Measurements from ENCODE around the gene B3GNT8. TPM values are rescaled to one million over a fixed set of nuclear protein-coding genes. Genes with fewer than 3 reads are reported as not detected.
"Not testable (repeated sequence)": the region's sequence is repeated elsewhere in the genome, so short reads cannot be mapped to it uniquely, and the experiment has no call there.

Gene B3GNT8
- total and polyA plus RNA-seq, 4 donors, result 0.14 to 2.3 (median 0.66) TPM

DNA sequence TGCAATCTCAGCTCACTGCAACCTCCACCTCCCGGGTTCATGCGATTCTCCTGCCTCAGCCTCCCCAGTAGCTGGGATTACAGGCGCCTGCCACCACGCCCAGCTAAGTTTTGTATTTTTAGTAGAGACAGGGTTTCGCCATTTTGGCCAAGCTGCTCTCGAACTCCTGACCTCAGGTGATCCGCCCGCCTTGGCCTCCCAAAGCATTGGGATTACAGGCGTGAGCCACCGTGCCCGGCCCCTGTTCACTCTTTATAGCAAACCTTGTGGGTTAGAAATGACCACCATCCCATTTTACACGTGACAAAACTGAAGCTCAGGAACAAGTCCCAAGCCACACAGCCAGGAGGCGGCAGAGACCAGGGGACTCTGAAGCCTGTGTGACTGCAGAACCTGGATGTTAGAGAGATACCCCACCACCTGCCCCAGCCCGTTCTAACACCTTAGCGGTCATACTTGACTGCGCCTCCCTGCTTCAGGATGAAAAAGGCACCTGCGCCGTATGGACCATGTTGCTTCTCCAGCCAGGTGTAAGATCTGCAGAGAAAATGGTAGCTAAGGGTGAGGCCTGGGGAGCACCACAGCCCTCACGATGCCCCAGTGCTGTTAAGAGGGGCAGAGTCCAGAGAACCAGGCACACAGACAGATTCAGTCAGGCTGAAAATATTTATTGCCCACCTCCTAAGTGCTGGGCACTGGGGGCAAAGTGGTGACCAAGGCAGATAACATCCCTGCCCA is 8.9 kb upstream of the B3GNT8 start:
- Histone ChIP-seq H3K27ac (ENCODE audit: low read depth in 1 of 2, low read length in 2 of 2) (no peak overlapping the region), H3K9me3 (ENCODE audit: control insufficient read depth in 4 of 4, low read length in 3 of 4) (no peaks in the 10 kb centered on the region), H3K36me3 (ENCODE audit: control insufficient read depth in 4 of 4, insufficient read depth in 3 of 4, low read depth in 1 of 4, low read length in 3 of 4) (peaks cover 0 to 16% (median 6%) of the 10 kb centered on the region in 4 donors), H3K4me1 (ENCODE audit: control insufficient read depth in 4 of 4, insufficient read depth in 4 of 4, low read length in 3 of 4) (peaks cover 0 to 30% (median 19%) of the 10 kb centered on the region in 4 donors), H3K4me3 (ENCODE audit: low read depth in 1 of 3, low read length in 3 of 3) (no peak overlapping the region), H3K9ac (ENCODE audit: low read depth in 1 of 2, low read length in 2 of 2) (no peak overlapping the region), H3K27me3 (ENCODE audit: control insufficient read depth in 4 of 4, insufficient read depth in 4 of 4, low read length in 3 of 4) (no peaks in the 10 kb centered on the region)
- 97% methylated on average over 19 of the region's 19 CpGs for WGBS
- no peak for TF ChIP-seq EGR1 (IDR thresholded peaks at IDR 0.05; ENCODE audit: low read depth in 2 of 2)
- no peak for TF ChIP-seq FOXA2 (IDR thresholded peaks at IDR 0.05)
- TF ChIP-seq, protein P1, sequence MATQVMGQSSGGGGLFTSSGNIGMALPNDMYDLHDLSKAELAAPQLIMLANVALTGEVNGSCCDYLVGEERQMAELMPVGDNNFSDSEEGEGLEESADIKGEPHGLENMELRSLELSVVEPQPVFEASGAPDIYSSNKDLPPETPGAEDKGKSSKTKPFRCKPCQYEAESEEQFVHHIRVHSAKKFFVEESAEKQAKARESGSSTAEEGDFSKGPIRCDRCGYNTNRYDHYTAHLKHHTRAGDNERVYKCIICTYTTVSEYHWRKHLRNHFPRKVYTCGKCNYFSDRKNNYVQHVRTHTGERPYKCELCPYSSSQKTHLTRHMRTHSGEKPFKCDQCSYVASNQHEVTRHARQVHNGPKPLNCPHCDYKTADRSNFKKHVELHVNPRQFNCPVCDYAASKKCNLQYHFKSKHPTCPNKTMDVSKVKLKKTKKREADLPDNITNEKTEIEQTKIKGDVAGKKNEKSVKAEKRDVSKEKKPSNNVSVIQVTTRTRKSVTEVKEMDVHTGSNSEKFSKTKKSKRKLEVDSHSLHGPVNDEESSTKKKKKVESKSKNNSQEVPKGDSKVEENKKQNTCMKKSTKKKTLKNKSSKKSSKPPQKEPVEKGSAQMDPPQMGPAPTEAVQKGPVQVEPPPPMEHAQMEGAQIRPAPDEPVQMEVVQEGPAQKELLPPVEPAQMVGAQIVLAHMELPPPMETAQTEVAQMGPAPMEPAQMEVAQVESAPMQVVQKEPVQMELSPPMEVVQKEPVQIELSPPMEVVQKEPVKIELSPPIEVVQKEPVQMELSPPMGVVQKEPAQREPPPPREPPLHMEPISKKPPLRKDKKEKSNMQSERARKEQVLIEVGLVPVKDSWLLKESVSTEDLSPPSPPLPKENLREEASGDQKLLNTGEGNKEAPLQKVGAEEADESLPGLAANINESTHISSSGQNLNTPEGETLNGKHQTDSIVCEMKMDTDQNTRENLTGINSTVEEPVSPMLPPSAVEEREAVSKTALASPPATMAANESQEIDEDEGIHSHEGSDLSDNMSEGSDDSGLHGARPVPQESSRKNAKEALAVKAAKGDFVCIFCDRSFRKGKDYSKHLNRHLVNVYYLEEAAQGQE (IDR thresholded peaks at IDR 0.05), result no peak
- no peak for TF ChIP-seq JUND (IDR thresholded peaks at IDR 0.05)
- no peak for TF ChIP-seq YY1 (IDR thresholded peaks at IDR 0.05)
- TF ChIP-seq NR2F2 (IDR thresholded peaks at IDR 0.05), result no peak
- no peak for TF ChIP-seq RAD21 (IDR thresholded peaks at IDR 0.05)
- TF ChIP-seq HNF4A (conservative IDR thresholded peaks at IDR 0.05), result no peak
- TF ChIP-seq, protein P2, sequence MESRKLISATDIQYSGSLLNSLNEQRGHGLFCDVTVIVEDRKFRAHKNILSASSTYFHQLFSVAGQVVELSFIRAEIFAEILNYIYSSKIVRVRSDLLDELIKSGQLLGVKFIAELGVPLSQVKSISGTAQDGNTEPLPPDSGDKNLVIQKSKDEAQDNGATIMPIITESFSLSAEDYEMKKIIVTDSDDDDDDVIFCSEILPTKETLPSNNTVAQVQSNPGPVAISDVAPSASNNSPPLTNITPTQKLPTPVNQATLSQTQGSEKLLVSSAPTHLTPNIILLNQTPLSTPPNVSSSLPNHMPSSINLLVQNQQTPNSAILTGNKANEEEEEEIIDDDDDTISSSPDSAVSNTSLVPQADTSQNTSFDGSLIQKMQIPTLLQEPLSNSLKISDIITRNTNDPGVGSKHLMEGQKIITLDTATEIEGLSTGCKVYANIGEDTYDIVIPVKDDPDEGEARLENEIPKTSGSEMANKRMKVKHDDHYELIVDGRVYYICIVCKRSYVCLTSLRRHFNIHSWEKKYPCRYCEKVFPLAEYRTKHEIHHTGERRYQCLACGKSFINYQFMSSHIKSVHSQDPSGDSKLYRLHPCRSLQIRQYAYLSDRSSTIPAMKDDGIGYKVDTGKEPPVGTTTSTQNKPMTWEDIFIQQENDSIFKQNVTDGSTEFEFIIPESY (IDR thresholded peaks at IDR 0.05), result no peak
- TF ChIP-seq, protein P3, sequence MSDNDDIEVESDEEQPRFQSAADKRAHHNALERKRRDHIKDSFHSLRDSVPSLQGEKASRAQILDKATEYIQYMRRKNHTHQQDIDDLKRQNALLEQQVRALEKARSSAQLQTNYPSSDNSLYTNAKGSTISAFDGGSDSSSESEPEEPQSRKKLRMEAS (IDR thresholded peaks at IDR 0.05), result no peak
- TF ChIP-seq RXRA (IDR thresholded peaks at IDR 0.05), result no peak
- TF ChIP-seq SP1 (IDR thresholded peaks at IDR 0.05), result no peak
- no peak for TF ChIP-seq TAF1 (conservative IDR thresholded peaks at IDR 0.05)
- no peak for TF ChIP-seq HNF4G (IDR thresholded peaks at IDR 0.05)
- no peak for TF ChIP-seq FOXA1 (IDR thresholded peaks at IDR 0.05)
- TF ChIP-seq, protein P4, sequence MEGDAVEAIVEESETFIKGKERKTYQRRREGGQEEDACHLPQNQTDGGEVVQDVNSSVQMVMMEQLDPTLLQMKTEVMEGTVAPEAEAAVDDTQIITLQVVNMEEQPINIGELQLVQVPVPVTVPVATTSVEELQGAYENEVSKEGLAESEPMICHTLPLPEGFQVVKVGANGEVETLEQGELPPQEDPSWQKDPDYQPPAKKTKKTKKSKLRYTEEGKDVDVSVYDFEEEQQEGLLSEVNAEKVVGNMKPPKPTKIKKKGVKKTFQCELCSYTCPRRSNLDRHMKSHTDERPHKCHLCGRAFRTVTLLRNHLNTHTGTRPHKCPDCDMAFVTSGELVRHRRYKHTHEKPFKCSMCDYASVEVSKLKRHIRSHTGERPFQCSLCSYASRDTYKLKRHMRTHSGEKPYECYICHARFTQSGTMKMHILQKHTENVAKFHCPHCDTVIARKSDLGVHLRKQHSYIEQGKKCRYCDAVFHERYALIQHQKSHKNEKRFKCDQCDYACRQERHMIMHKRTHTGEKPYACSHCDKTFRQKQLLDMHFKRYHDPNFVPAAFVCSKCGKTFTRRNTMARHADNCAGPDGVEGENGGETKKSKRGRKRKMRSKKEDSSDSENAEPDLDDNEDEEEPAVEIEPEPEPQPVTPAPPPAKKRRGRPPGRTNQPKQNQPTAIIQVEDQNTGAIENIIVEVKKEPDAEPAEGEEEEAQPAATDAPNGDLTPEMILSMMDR (IDR thresholded peaks at IDR 0.05; ENCODE audit: low read depth, low read length, missing input control), result no peak
- no peak for TF ChIP-seq GABPA (IDR thresholded peaks at IDR 0.05 in 1 of 2, conservative IDR thresholded peaks at IDR 0.05 in 1 of 2)
- TF ChIP-seq, protein P5, sequence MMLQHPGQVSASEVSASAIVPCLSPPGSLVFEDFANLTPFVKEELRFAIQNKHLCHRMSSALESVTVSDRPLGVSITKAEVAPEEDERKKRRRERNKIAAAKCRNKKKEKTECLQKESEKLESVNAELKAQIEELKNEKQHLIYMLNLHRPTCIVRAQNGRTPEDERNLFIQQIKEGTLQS (IDR thresholded peaks at IDR 0.05), result no peak
- DNase-seq (ENCODE audit: low spot score), result no peak

DNA sequence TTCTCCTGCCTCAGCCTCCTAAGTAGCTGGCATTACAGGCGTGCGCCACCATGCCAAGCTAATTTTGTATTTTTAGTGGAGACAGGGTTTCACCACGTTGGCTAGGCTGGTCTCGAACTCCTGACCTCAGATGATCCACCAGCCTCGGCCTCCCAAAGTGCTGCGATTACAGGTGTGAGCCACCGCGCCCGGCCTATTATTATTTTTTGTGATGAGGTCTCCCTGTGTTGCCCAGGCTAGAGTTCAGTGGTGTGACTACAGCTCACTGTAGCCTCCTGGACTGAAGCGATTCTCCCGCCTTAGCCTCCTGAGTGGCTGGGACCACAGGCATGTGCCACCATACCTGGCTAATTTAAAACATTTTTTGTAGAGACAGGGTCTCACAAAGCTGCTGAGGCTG is 8.2 kb upstream of the B3GNT8 start:
- not testable (repeated sequence) for H3K4me3 ChIP-seq (ENCODE audit: low read depth in 1 of 3, low read length in 3 of 3); H3K9me3 ChIP-seq (ENCODE audit: control insufficient read depth in 4 of 4, low read length in 3 of 4); H3K27ac ChIP-seq (ENCODE audit: low read depth in 1 of 2, low read length in 2 of 2); DNase-seq (ENCODE audit: low spot score); H3K27me3 ChIP-seq (ENCODE audit: control insufficient read depth in 4 of 4, insufficient read depth in 4 of 4, low read length in 3 of 4); H3K9ac ChIP-seq (ENCODE audit: low read depth in 1 of 2, low read length in 2 of 2)
- H3K4me1 ChIP-seq (ENCODE audit: control insufficient read depth in 4 of 4, insufficient read depth in 4 of 4, low read length in 3 of 4), result peaks cover 0 to 33% (median 21%) of the 10 kb centered on the region in 4 donors
- H3K36me3 ChIP-seq (ENCODE audit: control insufficient read depth in 4 of 4, insufficient read depth in 3 of 4, low read depth in 1 of 4, low read length in 3 of 4), result peaks cover 0 to 16% (median 6%) of the 10 kb centered on the region in 4 donors
- 97% methylated on average over 11 of the region's 11 CpGs for WGBS

Data from liver (tissue), 9 donors.